ENCODE data around the gene ZNF891. TPM values are rescaled to one million over a fixed set of nuclear protein-coding genes. Genes with fewer than 3 reads are reported as not detected.
A peak's percentile ranks its signal among the peaks of the same experiment; 100 is the strongest.

The ZNF891 gene
- total RNA-seq (1.0 and 1.2 TPM in 2 replicates), polyA plus RNA-seq (0.27 and 0.52 TPM in 2 replicates), polyA minus RNA-seq (ENCODE audit: low replicate concordance) (0.12 and 0.30 TPM in 2 replicates)
- 0.18 and 0.34 TPM in 2 replicates for polyA plus RNA-seq (2012)

DNA sequence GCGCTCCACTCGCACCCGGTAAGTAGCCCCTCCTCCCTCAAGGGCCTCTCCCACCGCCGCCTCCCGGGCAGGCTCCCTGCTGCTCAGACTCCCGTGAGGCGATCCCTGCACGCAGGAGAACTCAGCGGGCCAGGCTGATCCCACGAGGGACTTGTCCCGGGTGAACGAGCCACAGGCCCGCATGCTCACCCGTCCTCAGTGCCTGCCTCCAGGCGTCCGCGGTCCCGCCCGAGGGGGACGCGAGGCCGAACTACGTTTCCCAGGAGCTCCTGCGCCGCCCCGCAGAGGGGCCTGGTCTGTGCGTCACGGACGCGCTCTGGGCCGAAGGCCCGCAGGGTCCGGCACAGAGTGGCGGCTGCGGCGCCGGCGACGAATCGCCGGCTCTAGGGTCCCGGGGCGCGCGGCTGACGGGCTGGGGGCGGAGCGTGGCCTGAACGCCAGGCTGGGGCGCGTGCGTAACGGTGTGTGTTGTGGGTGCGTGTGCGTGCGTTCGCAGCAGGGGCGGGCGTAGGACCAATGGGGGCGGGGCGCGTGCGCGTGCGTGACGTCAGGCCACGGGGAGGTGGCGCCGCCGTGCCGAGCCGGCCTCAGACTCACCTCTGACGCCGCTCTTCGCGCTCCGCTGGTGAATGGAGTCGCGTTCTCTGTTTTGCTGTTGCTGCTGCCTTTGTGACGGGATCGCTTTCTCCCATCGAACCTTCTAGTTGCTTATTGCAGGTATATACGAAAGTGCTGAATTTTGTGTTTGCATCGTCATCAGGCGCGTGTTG, at the start of gene ZNF891, which contains the start of gene ZNF10:
ZNF891 (minus strand) TSS at position 237 of the 770 bp plus-strand sequence. CDS start 8,356 bp downstream, outside the sequence.
ZNF10 (plus strand) TSS at position 590 of the 770 bp plus-strand sequence. CDS start 13,866 bp downstream, outside the sequence.
- peak; percentile 96 to 97 for DNase-seq (ENCODE audit: low read depth in 2 of 2)
- H3K4me3 ChIP-seq (replicated peaks in 1 of 4; ENCODE audit: control extremely low read depth in 1 of 4, insufficient read depth in 1 of 4, low read depth in 3 of 4, low read length in 4 of 4) = peak within 1 kb of the TSS; percentile 59 to 96 (median 80)
- H3K36me3 ChIP-seq (ENCODE audit: control insufficient read depth, insufficient read depth, low read length) = no peaks in the 10 kb centered on the region

DNA sequence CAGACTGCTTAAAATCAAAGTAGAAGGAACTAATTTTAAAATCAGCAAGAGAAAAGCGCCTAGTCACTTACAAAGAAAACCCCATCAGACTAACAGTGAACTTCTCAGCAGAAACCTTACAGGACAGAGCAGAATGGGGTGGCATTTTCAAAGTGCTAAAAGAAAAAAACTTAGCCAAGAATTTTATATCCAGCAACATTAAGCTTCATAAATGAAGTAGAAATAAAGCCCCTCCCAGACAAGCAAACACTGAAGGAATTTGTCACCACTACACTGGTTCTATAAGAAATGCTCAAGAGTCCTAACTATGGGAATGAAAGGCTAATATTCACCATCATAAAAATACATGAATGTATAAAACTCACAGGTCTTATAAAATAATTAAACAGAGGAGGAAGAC, 44.8 kb upstream of the ZNF891 start:
- no peak overlapping the region for H3K4me2 ChIP-seq (ENCODE audit: extremely low read depth, insufficient read depth, low read length)
- H3K36me3 ChIP-seq (ENCODE audit: control insufficient read depth, insufficient read depth, low read length) = no peaks in the 10 kb centered on the region
- H3K4me1 ChIP-seq (ENCODE audit: control insufficient read depth, extremely low read depth, insufficient read depth, low read length) = no peaks in the 10 kb centered on the region
- no peaks in the 10 kb centered on the region for H3K9me3 ChIP-seq (ENCODE audit: control insufficient read depth, insufficient read depth, low read depth, low read length)
- no peak overlapping the region for H2AFZ ChIP-seq (ENCODE audit: low read length)
- no peak overlapping the region for H3K4me3 ChIP-seq (replicated peaks in 1 of 4; ENCODE audit: control extremely low read depth in 1 of 4, insufficient read depth in 1 of 4, low read depth in 3 of 4, low read length in 4 of 4)
- no peak for DNase-seq (ENCODE audit: low read depth in 2 of 2)
- H3K27ac ChIP-seq (ENCODE audit: insufficient read depth, low read length) = no peak overlapping the region
- H3K79me2 ChIP-seq (ENCODE audit: control insufficient read depth, insufficient read depth, low read length) = no peaks in the 10 kb centered on the region
- H3K9ac ChIP-seq (ENCODE audit: insufficient read depth, low read length) = no peak overlapping the region
- H4K20me1 ChIP-seq (ENCODE audit: control insufficient read depth, extremely low read depth, insufficient read depth, low read length) = no peaks in the 10 kb centered on the region
- no peak for TF ChIP-seq EZH2 (IDR thresholded peaks at IDR 0.05; ENCODE audit: low read length, missing control alignments)
- TF ChIP-seq CTCF (conservative IDR thresholded peaks at IDR 0.05 in 1 of 2, IDR thresholded peaks at IDR 0.05 in 1 of 2; ENCODE audit: low read depth in 1 of 2, low read length in 2 of 2) = no peak
- H3K27me3 ChIP-seq (ENCODE audit: control insufficient read depth, insufficient read depth, low read length) = no peaks in the 10 kb centered on the region

More for the DNA sequence above, at the start of gene ZNF891, which contains the start of gene ZNF10:
- peak within 1 kb of the TSS; percentile 72 for H3K9ac ChIP-seq (ENCODE audit: insufficient read depth, low read length)
- H2AFZ ChIP-seq (ENCODE audit: low read length) = peak within 1 kb of the TSS; percentile 96
- H3K4me2 ChIP-seq (ENCODE audit: extremely low read depth, insufficient read depth, low read length) = peak within 1 kb of the TSS; percentile 71
- no peaks in the 10 kb centered on the region for H4K20me1 ChIP-seq (ENCODE audit: control insufficient read depth, extremely low read depth, insufficient read depth, low read length)
- H3K4me1 ChIP-seq (ENCODE audit: control insufficient read depth, extremely low read depth, insufficient read depth, low read length) = no peaks in the 10 kb centered on the region
- TF ChIP-seq EZH2 (IDR thresholded peaks at IDR 0.05; ENCODE audit: low read length, missing control alignments) (no peak), CTCF (conservative IDR thresholded peaks at IDR 0.05 in 1 of 2, IDR thresholded peaks at IDR 0.05 in 1 of 2; ENCODE audit: low read depth in 1 of 2, low read length in 2 of 2) (no peak)
- H3K27ac ChIP-seq (ENCODE audit: insufficient read depth, low read length) = peak within 1 kb of the TSS; percentile 98
- H3K79me2 ChIP-seq (ENCODE audit: control insufficient read depth, insufficient read depth, low read length) = no peaks in the 10 kb centered on the region
- H3K27me3 ChIP-seq (ENCODE audit: control insufficient read depth, insufficient read depth, low read length) = no peaks in the 10 kb centered on the region
- no peaks in the 10 kb centered on the region for H3K9me3 ChIP-seq (ENCODE audit: control insufficient read depth, insufficient read depth, low read depth, low read length)

- H3K9me3 ChIP-seq (ENCODE audit: control insufficient read depth, insufficient read depth, low read depth, low read length) = no peaks in the 10 kb centered on the region
- H3K36me3 ChIP-seq (ENCODE audit: control insufficient read depth, insufficient read depth, low read length) = no peaks in the 10 kb centered on the region
- H3K79me2 ChIP-seq (ENCODE audit: control insufficient read depth, insufficient read depth, low read length) = no peaks in the 10 kb centered on the region
- no peak overlapping the region for H3K4me3 ChIP-seq (replicated peaks in 1 of 4; ENCODE audit: control extremely low read depth in 1 of 4, insufficient read depth in 1 of 4, low read depth in 3 of 4, low read length in 4 of 4)
- H3K4me1 ChIP-seq (ENCODE audit: control insufficient read depth, extremely low read depth, insufficient read depth, low read length) = no peaks in the 10 kb centered on the region
- no peak overlapping the region for H3K27ac ChIP-seq (ENCODE audit: insufficient read depth, low read length)
- TF ChIP-seq EZH2 (IDR thresholded peaks at IDR 0.05; ENCODE audit: low read length, missing control alignments) (no peak), CTCF (conservative IDR thresholded peaks at IDR 0.05 in 1 of 2, IDR thresholded peaks at IDR 0.05 in 1 of 2; ENCODE audit: low read depth in 1 of 2, low read length in 2 of 2) (no peak)
- DNase-seq (ENCODE audit: low read depth in 2 of 2) = no peak
- H3K9ac ChIP-seq (ENCODE audit: insufficient read depth, low read length) = no peak overlapping the region
- no peaks in the 10 kb centered on the region for H4K20me1 ChIP-seq (ENCODE audit: control insufficient read depth, extremely low read depth, insufficient read depth, low read length)
- H3K27me3 ChIP-seq (ENCODE audit: control insufficient read depth, insufficient read depth, low read length) = no peaks in the 10 kb centered on the region
- no peak overlapping the region for H2AFZ ChIP-seq (ENCODE audit: low read length)
- no peak overlapping the region for H3K4me2 ChIP-seq (ENCODE audit: extremely low read depth, insufficient read depth, low read length)
These were observed 42.4 kb upstream of the ZNF891 start for GRCh38 chr12:133172491-133172890.

All from fibroblast of lung (primary cell).